Activated T-cell treated with anti-CD3 and anti-CD28 coated beads for 48 hours (primary cell): ENCODE measurements around the gene CNTN1.

ENCODE experiments used
- DNase-seq: peaks from one replicate; pipeline ENCODE4 v3.0.0-alpha.2; 2020; ENCODE audit warnings: low read depth

The CNTN1 gene

GRCh38 chr12:41120211-41120610 is 428.0 kb downstream of the CNTN1 start:
- DNase-seq = no peak

- no peak for DNase-seq
These were observed 429.1 kb downstream of the CNTN1 start for GRCh38 chr12:41121374-41121773.
